Astrocyte (in vitro differentiated cells and primary cell): ENCODE measurements around the gene HIVEP2.

Experiments used
- EZH2 ChIP-seq: IDR thresholded peaks from 2 replicates; pipeline ENCODE4 v1.6.1; 2012; ENCODE audit warnings: mild to moderate bottlenecking, low read length, inconsistent platforms; ENCODE audit not compliant: insufficient read depth
- TF ChIP-seq, protein P1 (sequence below): IDR thresholded peaks from 2 replicates; pipeline ENCODE4 v1.5.1; 2011; ENCODE audit warnings: low read depth, mild to moderate bottlenecking, inconsistent platforms, low read length, moderate library complexity; ENCODE audit not compliant: insufficient read depth

DNA sequence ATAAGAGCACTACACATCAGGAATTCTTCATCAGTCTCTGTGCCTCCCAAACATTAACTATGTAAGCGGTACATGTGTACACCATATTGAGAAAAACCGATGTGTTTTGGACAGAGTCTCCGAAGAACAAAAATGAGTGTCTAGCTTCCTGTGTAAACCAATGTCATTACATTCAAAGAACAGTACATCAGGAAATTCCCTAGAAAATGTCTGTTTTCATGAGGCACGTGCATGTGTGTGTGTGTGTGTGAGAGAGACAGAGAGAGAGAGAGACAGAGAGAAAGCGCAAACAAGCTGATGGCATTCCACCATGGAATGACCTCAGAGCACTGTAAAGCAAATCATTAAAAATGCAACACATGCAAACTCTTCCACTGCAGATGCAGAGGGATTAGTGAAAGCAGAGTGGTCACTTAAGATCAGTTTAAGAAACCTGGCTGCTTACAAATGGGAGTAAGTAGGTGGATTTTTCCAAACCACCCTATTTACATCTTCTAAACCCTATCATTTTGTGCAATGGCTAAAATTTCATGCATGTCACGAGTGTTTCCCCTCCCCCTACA, 133.9 kb downstream of the HIVEP2 start:
- TF ChIP-seq, protein P1, sequence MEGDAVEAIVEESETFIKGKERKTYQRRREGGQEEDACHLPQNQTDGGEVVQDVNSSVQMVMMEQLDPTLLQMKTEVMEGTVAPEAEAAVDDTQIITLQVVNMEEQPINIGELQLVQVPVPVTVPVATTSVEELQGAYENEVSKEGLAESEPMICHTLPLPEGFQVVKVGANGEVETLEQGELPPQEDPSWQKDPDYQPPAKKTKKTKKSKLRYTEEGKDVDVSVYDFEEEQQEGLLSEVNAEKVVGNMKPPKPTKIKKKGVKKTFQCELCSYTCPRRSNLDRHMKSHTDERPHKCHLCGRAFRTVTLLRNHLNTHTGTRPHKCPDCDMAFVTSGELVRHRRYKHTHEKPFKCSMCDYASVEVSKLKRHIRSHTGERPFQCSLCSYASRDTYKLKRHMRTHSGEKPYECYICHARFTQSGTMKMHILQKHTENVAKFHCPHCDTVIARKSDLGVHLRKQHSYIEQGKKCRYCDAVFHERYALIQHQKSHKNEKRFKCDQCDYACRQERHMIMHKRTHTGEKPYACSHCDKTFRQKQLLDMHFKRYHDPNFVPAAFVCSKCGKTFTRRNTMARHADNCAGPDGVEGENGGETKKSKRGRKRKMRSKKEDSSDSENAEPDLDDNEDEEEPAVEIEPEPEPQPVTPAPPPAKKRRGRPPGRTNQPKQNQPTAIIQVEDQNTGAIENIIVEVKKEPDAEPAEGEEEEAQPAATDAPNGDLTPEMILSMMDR = no peak
- no peak for TF ChIP-seq EZH2
